T-cell (primary cell): ENCODE results near the gene KRTAP12-1. TPM values are rescaled to one million over a fixed set of nuclear protein-coding genes. Genes with fewer than 3 reads are reported as not detected.
A peak's percentile ranks its signal among the peaks of the same experiment; 100 is the strongest.

Experiments
- ATAC-seq, 4 experiments: fragments of 200-7000 bp in 3 of 4; fragments of 150-1000 bp in 1 of 4; cut with Tn5 transposase; replicated peaks in 1 of 4; 1 replicate in 3 of 4; 2 replicates in 1 of 4; pipeline ENCODE4 v1.10.0; 2021; ENCODE audit warnings: moderate library complexity in 3 of 4, mild to moderate bottlenecking in 2 of 4, moderate number of reproducible peaks in 1 of 4
- CTCF ChIA-PET, 2 donors: fragments of 300-600 bp; sonication (Branson Sonifier 250); formaldehyde crosslinking; loops; one replicate each; lab custom pipeline; 2022; ENCODE audit warnings: antibody characterized with exemption in 2 of 2; lab: Charles Lee
- POLR2A ChIA-PET, 2 donors: fragments of 300-600 bp; sonication (Branson Sonifier 250); formaldehyde crosslinking; loops; one replicate each; lab custom pipeline; 2022; ENCODE audit warnings: antibody characterized with exemption in 2 of 2; lab: Charles Lee
- DNase-seq, 35 experiments: peaks; one replicate each; pipeline versions ENCODE4 v3.0.0 to v3.0.0-alpha.2; 2013 to 2023
- H3K27ac ChIP-seq: one replicate; pipeline ENCODE4 v1.5.1; 2013; ENCODE audit warnings: low read length
- H3K27me3 ChIP-seq, 2 experiments: replicated peaks in 1 of 2; 1 replicate in 1 of 2; 2 replicates in 1 of 2; pipeline versions ENCODE4 v1.6.1 to v1.7.0; 2013; ENCODE audit warnings: low read length in 1 of 2, mixed read lengths in 1 of 2; ENCODE audit not compliant: control insufficient read depth in 2 of 2, insufficient read depth in 2 of 2; ENCODE audit errors: extremely low read depth in 1 of 2
- H3K36me3 ChIP-seq, 2 donors: 1 replicate in 1 of 2; 2 replicates in 1 of 2; pipeline versions ENCODE4 v1.6.1 to v1.7.0; 2013; ENCODE audit warnings: low read length in 1 of 2; ENCODE audit not compliant: control insufficient read depth in 2 of 2, insufficient read depth in 1 of 2; ENCODE audit errors: extremely low read depth in 1 of 2
- H3K4me1 ChIP-seq, 2 experiments: 1 replicate in 1 of 2; 2 replicates in 1 of 2; pipeline versions ENCODE4 v1.6.1 to v1.7.0; 2013; ENCODE audit warnings: low read length in 2 of 2, mixed read lengths in 1 of 2; ENCODE audit not compliant: insufficient read depth in 2 of 2, control insufficient read depth in 1 of 2; ENCODE audit errors: extremely low read depth in 1 of 2
- H3K4me3 ChIP-seq, 2 donors: 1 replicate in 1 of 2; 2 replicates in 1 of 2; pipeline versions ENCODE4 v1.5.1 to v1.7.0; 2013; ENCODE audit warnings: mild to moderate bottlenecking in 2 of 2, low read length in 1 of 2, moderate library complexity in 1 of 2; ENCODE audit not compliant: control insufficient read depth in 1 of 2; ENCODE audit errors: extremely low read depth in 1 of 2
- H3K9me3 ChIP-seq: 2 replicates; pipeline ENCODE4 v1.7.0; 2013
- H3K27ac Mint-ChIP-seq, 2 donors: one replicate each; pipeline ENCODE4 v1.8.0; 2020 to 2021; ENCODE audit warnings: mild to moderate bottlenecking in 2 of 2, mixed read lengths in 2 of 2
- H3K27me3 Mint-ChIP-seq, 2 donors: one replicate each; pipeline ENCODE4 v1.8.0; 2021 to 2022; ENCODE audit warnings: mixed read lengths in 2 of 2
- H3K36me3 Mint-ChIP-seq: one replicate; pipeline ENCODE4 v1.8.0; 2021; ENCODE audit warnings: mixed read lengths
- H3K4me1 Mint-ChIP-seq, 3 donors: one replicate each; pipeline ENCODE4 v1.8.0; 2020 to 2022; ENCODE audit warnings: mixed read lengths in 3 of 3, mild to moderate bottlenecking in 1 of 3
- H3K4me3 Mint-ChIP-seq, 3 donors: one replicate each; pipeline ENCODE4 v1.8.0; 2020 to 2022; ENCODE audit warnings: mild to moderate bottlenecking in 3 of 3, mixed read lengths in 3 of 3, moderate library complexity in 3 of 3
- H3K9me3 Mint-ChIP-seq, 3 donors: one replicate each; pipeline ENCODE4 v1.8.0; 2020 to 2022; ENCODE audit warnings: mixed read lengths in 3 of 3
- WGBS: methylation state at CpG from one replicate; pipeline ENCODE4 v1.1.5; 2013; ENCODE audit warnings: missing lambda C conversion rate; ENCODE audit not compliant: insufficient coverage; 5-methylcytosine and 5-hydroxymethylcytosine counted together
- total RNA-seq, 35 experiments: library from RNA in 6 of 35; stranded (reverse) in 6 of 35; fragments of 120-200 nt in 1 of 35; gene quantifications; one replicate each; pipeline versions ENCODE4 v1.2.1 to v1.2.4 and lab custom pipeline; 2013 to 2026

Gene KRTAP12-1
- total RNA-seq, 5 donors from 2014 or later (not counting 1 experiment from before 2014, with no cell fraction given): not detected

GRCh38 chr21:44657635-44658540 is 24.1 kb downstream of the KRTAP12-1 start, which contains the start of gene KRTAP12-3:
Gene KRTAP12-3 (plus strand): TSS chr21:44657932. CDS start chr21:44657980, 48 bp downstream.
- H3K4me3 ChIP-seq: no peak within 1 kb of the TSS
- H3K4me1 ChIP-seq: peaks cover 0 to 62% of the 10 kb centered on the region in 2 experiments

GRCh38 chr21:44656868-44657267 is 25.1 kb downstream of the KRTAP12-1 start:
- ATAC-seq: no peak
- Mint-ChIP-seq H3K27ac (peak overlapping the region; percentile 89 to 98), H3K4me1 (peaks cover 60 to 75% (median 68%) of the 10 kb centered on the region in 3 donors), H3K9me3 (peaks cover 10 to 21% (median 14%) of the 10 kb centered on the region in 3 donors), H3K36me3 (peaks cover 14% of the 10 kb centered on the region), H3K27me3 (no peaks in the 10 kb centered on the region), H3K4me3 (peak overlapping the region; percentile 58 to 72 (median 60))
- Histone ChIP-seq H3K27ac (peak overlapping the region; percentile 93), H3K27me3 (no peaks in the 10 kb centered on the region), H3K4me3 (no peak overlapping the region), H3K9me3 (no peaks in the 10 kb centered on the region), H3K36me3 (no peaks in the 10 kb centered on the region), H3K4me1 (peaks cover 0 to 62% of the 10 kb centered on the region in 2 experiments)
- CTCF ChIA-PET: interaction anchor here in 1 of 2 donors (0.6 to 1.3 kb wide), 5 partner anchors 14 to 144 kb away, joined by 3 to 10 read pairs (median 4); partner anchors contain the start of gene UBE2G2
- 69% methylated on average over 1 of the region's 1 CpG for WGBS
- DNase-seq: no peak
- POLR2A ChIA-PET: no interaction called here

More at GRCh38 chr21:44657635-44658540, 24.1 kb downstream of the KRTAP12-1 start, which contains the start of gene KRTAP12-3:
- peak; percentile 33 to 89 (median 71) for DNase-seq
- Mint-ChIP-seq H3K27me3 (no peaks in the 10 kb centered on the region), H3K4me1 (peaks cover 60 to 73% (median 68%) of the 10 kb centered on the region in 3 donors), H3K9me3 (peaks cover 12 to 28% (median 18%) of the 10 kb centered on the region in 3 donors), H3K4me3 (peak within 1 kb of the TSS; percentile 58 to 72 (median 60)), H3K27ac (peak within 1 kb of the TSS; percentile 89 to 98), H3K36me3 (peaks cover 18% of the 10 kb centered on the region)
- ChIA-PET POLR2A (interaction anchor here in 1 of 2 donors (0.7 to 1.1 kb wide), 2 partner anchors 33 to 39 kb away, joined by 3 to 4 read pairs; no protein-coding TSS in a partner anchor), CTCF (interaction anchor here in 1 of 2 donors (0.6 to 1.3 kb wide), 7 partner anchors 15 to 143 kb away, joined by 3 to 10 read pairs (median 4); partner anchors contain the start of gene UBE2G2)
- 43% methylated on average over 17 of the region's 26 CpGs for WGBS
- H3K27me3 ChIP-seq: no peaks in the 10 kb centered on the region
- no peaks in the 10 kb centered on the region for H3K36me3 ChIP-seq
- H3K9me3 ChIP-seq: no peaks in the 10 kb centered on the region
- peak within 1 kb of the TSS; percentile 93 for H3K27ac ChIP-seq
- peak; percentile 66 to 76 (median 73) for ATAC-seq

GRCh38 chr21:44654576-44655175 is 27.3 kb downstream of the KRTAP12-1 start, which contains the start of gene KRTAP12-4:
Gene KRTAP12-4 (minus strand): TSS chr21:44654659. CDS start chr21:44654614, 45 bp downstream.
- ChIA-PET POLR2A (no interaction called here), CTCF (interaction anchor here in 1 of 2 donors (1.0 kb wide), 1 partner anchor 36 kb away, joined by 4 read pairs; no protein-coding TSS in a partner anchor)
- WGBS: 50% methylated on average over 2 of the region's 9 CpGs
- Histone ChIP-seq H3K4me1 (peaks cover 0 to 66% of the 10 kb centered on the region in 2 experiments), H3K27ac (peak within 1 kb of the TSS; percentile 82), H3K9me3 (no peaks in the 10 kb centered on the region), H3K4me3 (no peak within 1 kb of the TSS), H3K27me3 (no peaks in the 10 kb centered on the region), H3K36me3 (no peaks in the 10 kb centered on the region)
- H3K27me3 Mint-ChIP-seq: no peaks in the 10 kb centered on the region
- peaks cover 10 to 16% (median 14%) of the 10 kb centered on the region in 3 donors for H3K9me3 Mint-ChIP-seq
- DNase-seq (peak in 3 of 35 experiments; percentile 19 to 40 (median 24)), ATAC-seq (peak in 1 of 4 experiments; percentile 19)
- peaks cover 55 to 70% (median 61%) of the 10 kb centered on the region in 3 donors for H3K4me1 Mint-ChIP-seq
- peak within 1 kb of the TSS; percentile 82 to 92 for H3K27ac Mint-ChIP-seq
- H3K36me3 Mint-ChIP-seq: peaks cover 14% of the 10 kb centered on the region
- peak within 1 kb of the TSS; percentile 21 to 65 (median 25) for H3K4me3 Mint-ChIP-seq

GRCh38 chr21:44653656-44654575 is 28.0 kb downstream of the KRTAP12-1 start:
- Mint-ChIP-seq H3K4me1 (peaks cover 47 to 63% (median 54%) of the 10 kb centered on the region in 3 donors), H3K9me3 (peaks cover 10 to 16% (median 14%) of the 10 kb centered on the region in 3 donors), H3K27ac (peak overlapping the region; percentile 82 to 92), H3K27me3 (no peaks in the 10 kb centered on the region), H3K36me3 (peaks cover 14% of the 10 kb centered on the region), H3K4me3 (peak overlapping the region; percentile 21 to 65 (median 25))
- Histone ChIP-seq H3K4me3 (no peak overlapping the region), H3K27ac (peak overlapping the region; percentile 82), H3K27me3 (no peaks in the 10 kb centered on the region), H3K9me3 (no peaks in the 10 kb centered on the region), H3K36me3 (no peaks in the 10 kb centered on the region), H3K4me1 (peaks cover 0 to 59% of the 10 kb centered on the region in 2 experiments)
- WGBS: 46% methylated on average over 13 of the region's 17 CpGs
- ATAC-seq (peak; percentile 23 to 70 (median 59)), DNase-seq (peak; percentile 32 to 86 (median 76))
- CTCF ChIA-PET: interaction anchor here in 1 of 2 donors (0.7 to 1.0 kb wide), 2 partner anchors 35 kb away, joined by 3 to 4 read pairs; no protein-coding TSS in a partner anchor
- POLR2A ChIA-PET: no interaction called here

GRCh38 chr21:44653123-44653522 is 28.8 kb downstream of the KRTAP12-1 start:
- H3K27me3 ChIP-seq: no peaks in the 10 kb centered on the region
- H3K27me3 Mint-ChIP-seq: no peaks in the 10 kb centered on the region
- peak overlapping the region; percentile 28 to 92 for H3K27ac Mint-ChIP-seq
- peaks cover 39 to 55% (median 46%) of the 10 kb centered on the region in 3 donors for H3K4me1 Mint-ChIP-seq
- CTCF ChIA-PET: interaction anchor here in 1 of 2 donors (0.7 kb wide), 1 partner anchor 34 kb away, joined by 3 read pairs; no protein-coding TSS in a partner anchor
- peaks cover 0 to 51% of the 10 kb centered on the region in 2 experiments for H3K4me1 ChIP-seq
- H3K4me3 Mint-ChIP-seq: no peak overlapping the region
- peaks cover 14% of the 10 kb centered on the region for H3K36me3 Mint-ChIP-seq
- H3K9me3 ChIP-seq: no peaks in the 10 kb centered on the region
- peak in 2 of 35 experiments; percentile 10 to 21 for DNase-seq
- POLR2A ChIA-PET: no interaction called here
- peak overlapping the region; percentile 82 for H3K27ac ChIP-seq
- no peaks in the 10 kb centered on the region for H3K36me3 ChIP-seq
- H3K4me3 ChIP-seq: no peak overlapping the region
- 91% methylated on average over 11 of the region's 14 CpGs for WGBS
- peaks cover 10 to 16% (median 14%) of the 10 kb centered on the region in 3 donors for H3K9me3 Mint-ChIP-seq
- no peak for ATAC-seq
